ENCODE measurements around the gene CAMTA1.

GRCh38 chr1:7402548-7402850 lies 617.2 kb downstream of the CAMTA1 start:
- TF ChIP-seq ZNF639 (CRISPR knock-in tag; conservative IDR thresholded peaks at IDR 0.05 in 1 of 2, IDR thresholded peaks at IDR 0.05 in 1 of 2) (no peak), POLR2A (conservative IDR thresholded peaks at IDR 0.05) (no peak), JUN (IDR thresholded peaks at IDR 0.05; ENCODE audit: borderline replicate concordance, low read depth, low read length) (no peak), JUN (CRISPR knock-in tag; IDR thresholded peaks at IDR 0.05; ENCODE audit: borderline replicate concordance) (no peak), PATZ1 (CRISPR knock-in tag; IDR thresholded peaks at IDR 0.05; ENCODE audit: borderline replicate concordance) (no peak), JUNB (CRISPR knock-in tag; conservative IDR thresholded peaks at IDR 0.05) (no peak)
